Pericardium fibroblast (primary cell): ENCODE results near the gene NR1D1. TPM values are rescaled to one million over a fixed set of nuclear protein-coding genes. Genes with fewer than 3 reads are reported as not detected.

Experiments
- total RNA-seq: library from RNA; depleted of rRNA; stranded (reverse); fragments of >200 nt; gene quantifications from 2 replicates; pipeline ENCODE4 v1.2.3, GENCODE V29; 2015

Gene NR1D1
- 0.94 and 1.2 TPM in 2 replicates for total RNA-seq

GRCh38 chr17:40100419-40100668, at the start of gene NR1D1:
Gene NR1D1, minus strand, starts transcription at chr17:40100589. Its CDS starts 495 bp downstream, at chr17:40100094.

GRCh38 chr17:40121181-40122135, 21.1 kb upstream of the NR1D1 start, which contains the start of gene MSL1:
Gene MSL1, plus strand, starts transcription at chr17:40121971. Its CDS starts 642 bp downstream, at chr17:40122613.

DNA sequence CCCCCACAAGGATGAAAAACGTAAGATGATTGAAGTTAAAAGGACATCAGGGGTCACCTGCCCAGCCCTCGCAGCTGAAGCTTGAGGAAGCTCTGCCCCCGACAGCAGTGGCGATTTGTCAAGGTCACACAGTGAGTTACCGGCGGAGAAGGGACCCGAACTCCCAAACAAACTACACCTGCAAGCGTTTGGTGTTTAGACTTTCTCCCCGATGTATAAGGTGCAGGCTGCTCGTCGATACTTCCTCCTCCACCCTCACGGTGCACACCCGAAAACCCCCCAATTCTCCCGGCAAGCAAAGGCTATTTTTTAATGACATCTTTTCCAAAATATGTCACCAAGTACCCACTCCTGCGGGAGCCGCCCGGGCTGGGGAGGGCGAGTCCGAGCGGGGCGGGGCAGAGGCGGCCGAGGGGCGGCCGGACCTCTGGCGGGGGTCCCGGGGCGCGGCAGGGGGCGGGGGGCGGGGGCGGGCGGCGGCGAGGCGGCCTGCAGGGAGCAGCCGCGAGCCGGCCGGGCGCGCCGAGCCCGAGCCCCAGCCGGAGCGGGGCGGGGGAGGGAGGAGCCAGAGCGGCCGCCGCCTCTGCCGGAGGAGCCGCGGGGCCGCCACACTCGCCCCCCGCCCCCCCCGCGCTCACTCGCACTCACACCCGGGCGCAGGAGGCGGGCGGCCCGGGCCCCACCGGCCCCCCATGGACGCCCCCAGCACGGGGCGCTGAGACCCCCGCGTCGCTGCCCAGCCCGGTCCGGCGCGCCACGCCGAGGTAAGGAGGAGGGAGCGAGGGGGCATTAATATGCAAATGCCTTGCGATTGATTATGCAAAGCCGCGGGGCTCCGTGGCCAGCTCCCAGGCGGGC, 37.8 kb downstream of the NR1D1 start, which contains the start of gene THRA:
Gene THRA, plus strand, starts transcription at position 637 of the 858 bp plus-strand sequence. CDS start 11,524 bp downstream, outside the sequence.

Other genes with a start within 250 kb of the NR1D1 start
- not detected in 2 replicates for gene IKZF3, start 236.3 kb downstream of the NR1D1 start, total RNA-seq
- gene ZPBP2, start 232.4 kb downstream of the NR1D1 start, total RNA-seq: not detected in 2 replicates
- gene GSDMB, start 182.0 kb downstream of the NR1D1 start, total RNA-seq: 3.0 and 4.2 TPM in 2 replicates
- 30.6 and 51.8 TPM in 2 replicates for gene ORMDL3, start 173.0 kb downstream of the NR1D1 start, total RNA-seq
- not detected in 2 replicates for gene LRRC3C, start 172.9 kb downstream of the NR1D1 start, total RNA-seq
- gene GSDMA, start 137.6 kb downstream of the NR1D1 start, total RNA-seq: not detected in 2 replicates
- 84.8 and 84.9 TPM in 2 replicates for gene PSMD3, start 119.8 kb downstream of the NR1D1 start, total RNA-seq
- gene CSF3, start 85.1 kb downstream of the NR1D1 start, total RNA-seq: not detected in 2 replicates
- 48.8 and 51.1 TPM in 2 replicates for gene MED24, start 46.2 kb downstream of the NR1D1 start, total RNA-seq
- gene THRA, start 37.6 kb downstream of the NR1D1 start, total RNA-seq: 28.5 and 30.5 TPM in 2 replicates
- gene MSL1, start 21.4 kb upstream of the NR1D1 start, total RNA-seq: 48.8 and 51.6 TPM in 2 replicates
- 22.2 and 33.8 TPM in 2 replicates for gene CASC3, start 39.9 kb upstream of the NR1D1 start, total RNA-seq
- 1.4 and 2.0 TPM in 2 replicates for gene RAPGEFL1, start 76.9 kb upstream of the NR1D1 start, total RNA-seq
- 5.4 and 7.0 TPM in 2 replicates for gene WIPF2, start 118.7 kb upstream of the NR1D1 start, total RNA-seq
- gene CDC6, start 187.3 kb upstream of the NR1D1 start, total RNA-seq: 0.93 and 1.3 TPM in 2 replicates
- 52.8 and 61.3 TPM in 2 replicates for gene RARA, start 208.6 kb upstream of the NR1D1 start, total RNA-seq